HG03558 (cell line): ENCODE measurements around the gene PAMR1.

Source experiments
- ATAC-seq: cut with Tn5 transposase; IDR thresholded peaks from one replicate; pipeline ENCODE4 v1.9.1; 2021; ENCODE audit warnings: moderate number of reproducible peaks; ENCODE audit not compliant: unreplicated experiment; ENCODE audit errors: extremely low read depth

Gene PAMR1

GRCh38 chr11:35413598-35413997 lies 111.8 kb downstream of the PAMR1 start:
- ATAC-seq: no peak

- no peak for ATAC-seq
These were observed 113.1 kb downstream of the PAMR1 start for GRCh38 chr11:35412285-35412684.

- no peak for ATAC-seq
These were observed 118.4 kb downstream of the PAMR1 start for GRCh38 chr11:35407041-35407440.

GRCh38 chr11:35404388-35404775 lies 121.0 kb downstream of the PAMR1 start:
- ATAC-seq: no peak

GRCh38 chr11:35403765-35404387 lies 121.5 kb downstream of the PAMR1 start:
- ATAC-seq: no peak

GRCh38 chr11:35402751-35403660 lies 122.4 kb downstream of the PAMR1 start:
- ATAC-seq: no peak

GRCh38 chr11:35398881-35399280 lies 126.5 kb downstream of the PAMR1 start:
- no peak for ATAC-seq

GRCh38 chr11:35394941-35395340 lies 130.5 kb downstream of the PAMR1 start:
- ATAC-seq: no peak

DNA sequence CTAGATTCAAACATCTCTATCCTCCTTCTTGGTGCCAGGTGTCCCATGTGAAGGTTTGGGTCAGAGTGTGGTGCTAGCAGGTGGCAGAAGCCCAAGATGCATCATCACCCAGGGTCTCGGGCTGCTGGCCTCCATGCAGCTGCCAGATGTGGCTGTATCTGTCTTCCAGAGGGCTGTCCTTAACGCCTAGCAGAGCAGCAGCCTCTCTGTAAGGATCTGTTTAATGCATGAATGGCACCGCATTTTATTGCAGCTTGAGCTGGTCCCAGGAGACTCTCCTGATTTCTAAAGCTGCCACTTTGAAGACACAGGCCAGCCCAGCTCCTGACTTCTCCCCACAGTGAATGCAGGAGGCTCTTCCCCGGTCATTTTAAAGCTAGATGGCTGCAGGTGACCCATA lies 132.3 kb downstream of the PAMR1 start:
- no peak for ATAC-seq

- ATAC-seq: no peak
These were observed 133.3 kb downstream of the PAMR1 start for GRCh38 chr11:35391922-35392688.

DNA sequence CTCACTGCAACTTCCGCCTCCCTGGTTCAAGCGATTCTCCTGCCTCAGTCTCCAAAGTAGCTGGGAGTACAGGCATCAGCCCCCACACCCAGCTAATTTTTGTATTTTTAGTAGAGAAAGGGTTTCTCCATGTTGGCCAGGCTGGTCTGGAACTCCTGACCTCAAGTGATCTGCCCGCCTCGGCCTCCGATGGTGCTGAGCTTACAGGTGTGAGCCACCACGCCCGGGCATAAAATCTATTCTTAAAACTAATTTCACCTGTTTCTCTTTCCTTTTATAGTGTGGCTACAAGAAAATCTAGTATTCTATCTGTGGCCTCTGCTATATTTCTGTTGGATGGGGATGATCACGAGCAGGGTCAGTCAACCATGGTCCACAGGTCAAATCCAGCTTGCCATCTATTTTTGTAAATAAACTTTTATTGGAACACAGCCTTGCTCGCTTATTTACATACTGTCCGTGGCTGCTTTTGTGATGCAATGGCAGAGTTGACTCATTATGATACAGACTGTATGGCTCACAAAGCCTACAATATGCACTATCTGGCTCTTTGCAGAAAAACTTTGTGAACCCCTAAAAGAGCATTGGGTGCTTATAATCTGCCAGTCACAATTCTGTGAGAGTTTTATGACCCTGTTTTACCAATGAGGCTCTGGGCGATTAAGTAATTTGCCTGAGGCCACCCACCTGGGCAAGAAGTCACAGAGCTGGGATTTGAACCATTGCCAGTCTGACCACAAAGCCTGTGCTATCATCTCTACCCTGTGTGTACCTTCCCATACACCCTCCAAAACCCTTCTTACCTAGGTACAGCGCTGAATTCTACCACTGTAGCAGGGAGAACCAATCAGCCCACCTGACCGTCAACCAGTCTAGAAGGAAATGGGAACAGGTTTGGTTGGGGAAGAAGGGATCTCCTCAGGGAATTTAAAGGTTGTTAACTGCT lies 134.4 kb downstream of the PAMR1 start:
- ATAC-seq: peak; percentile 50

- ATAC-seq: no peak
These were observed 135.4 kb downstream of the PAMR1 start for GRCh38 chr11:35389897-35390465.

DNA sequence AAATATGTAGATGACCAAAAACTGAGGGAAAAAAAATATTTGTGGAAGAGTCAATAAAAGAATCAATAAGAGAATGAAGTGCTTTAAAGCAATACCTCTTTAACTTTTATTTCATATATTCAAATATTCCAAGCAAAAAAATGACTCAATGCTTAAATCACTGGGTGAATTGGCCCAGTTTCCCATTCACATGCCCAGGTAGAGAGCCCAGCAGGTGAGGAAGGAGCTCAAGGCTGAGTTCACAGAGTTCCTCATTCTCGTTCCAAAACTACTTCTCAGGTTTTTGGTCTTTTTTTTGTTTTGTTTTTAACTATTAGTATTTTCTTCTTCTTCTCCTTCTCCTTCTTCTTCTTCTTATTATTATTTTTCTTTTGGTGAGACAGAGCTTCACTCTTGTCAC lies 136.3 kb downstream of the PAMR1 start:
- no peak for ATAC-seq

DNA sequence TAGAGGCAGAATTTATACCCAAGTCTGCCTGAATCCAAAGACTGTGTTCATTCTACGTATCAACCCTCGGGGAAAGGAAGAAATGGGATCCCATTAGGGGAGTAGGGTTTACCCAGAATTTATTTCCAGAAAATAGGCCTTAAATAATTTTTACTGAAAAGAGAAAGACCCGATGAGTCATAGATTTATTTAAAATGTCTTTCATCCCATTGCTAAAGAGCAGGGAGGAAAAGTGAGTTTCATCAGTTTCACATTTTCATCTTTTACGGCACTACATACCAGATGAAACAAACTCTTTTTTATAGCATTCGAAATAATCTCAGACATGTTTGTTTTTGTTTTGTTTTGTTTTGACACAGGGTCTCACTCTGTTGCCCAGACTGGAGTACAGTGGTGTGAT lies 137.4 kb downstream of the PAMR1 start:
- ATAC-seq: no peak

- ATAC-seq: no peak
These were observed 138.1 kb downstream of the PAMR1 start for GRCh38 chr11:35387111-35387982.

DNA sequence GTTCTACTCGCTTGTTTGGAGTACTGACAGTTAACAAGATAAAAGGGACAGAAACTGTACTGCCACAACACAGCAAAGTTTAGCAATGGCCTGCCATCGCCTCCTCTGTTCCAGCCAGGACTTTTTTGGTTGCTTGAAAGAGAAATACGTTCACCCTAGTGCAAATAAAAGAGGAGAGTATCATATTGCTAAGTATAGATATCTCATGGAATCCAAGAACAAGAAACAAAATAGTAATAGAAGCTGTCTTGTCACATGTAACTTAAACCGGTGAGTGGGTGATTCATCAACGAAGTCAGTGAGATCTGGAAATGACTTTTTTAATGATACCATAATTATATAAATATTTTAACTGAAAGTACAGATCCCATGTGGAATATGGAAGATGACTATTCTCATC lies 141.5 kb downstream of the PAMR1 start:
- no peak for ATAC-seq
